WTC11 (cell line): ENCODE results near the gene TMEM178B.

ENCODE experiments used
- GABPB1 ChIP-seq: sonication (generic); formaldehyde crosslinking; IDR thresholded peaks from 2 replicates; pipeline ENCODE4 v1.8.1; 2023; ENCODE audit warnings: mild to moderate bottlenecking, missing genetic modification reagents
- JUN ChIP-seq: sonication (generic); formaldehyde crosslinking; IDR thresholded peaks from 2 replicates; pipeline ENCODE4 v1.8.0; 2023; ENCODE audit warnings: mild to moderate bottlenecking, missing genetic modification reagents
- MYBL2 ChIP-seq: sonication (generic); formaldehyde crosslinking; IDR thresholded peaks from 2 replicates; pipeline ENCODE4 v1.8.1; 2023; ENCODE audit warnings: mild to moderate bottlenecking, moderate library complexity, missing genetic modification reagents
- NFE2L1 ChIP-seq: sonication (generic); formaldehyde crosslinking; IDR thresholded peaks from 2 replicates; pipeline ENCODE4 v1.8.1; 2023; ENCODE audit warnings: missing genetic modification reagents
- RELA ChIP-seq: sonication (generic); formaldehyde crosslinking; IDR thresholded peaks from 2 replicates; pipeline ENCODE4 v1.8.1; 2022; ENCODE audit warnings: missing genetic modification reagents, mild to moderate bottlenecking, borderline replicate concordance
- SMAD3 ChIP-seq: sonication (generic); formaldehyde crosslinking; IDR thresholded peaks from 2 replicates; pipeline ENCODE4 v1.8.0; 2022; ENCODE audit warnings: missing genetic modification reagents, mild to moderate bottlenecking, borderline replicate concordance
- SMAD4 ChIP-seq: sonication (generic); formaldehyde crosslinking; IDR thresholded peaks from 2 replicates; pipeline ENCODE4 v1.8.0; 2022; ENCODE audit warnings: mild to moderate bottlenecking, missing genetic modification reagents
- TCF7 ChIP-seq: sonication (generic); formaldehyde crosslinking; IDR thresholded peaks from 2 replicates; pipeline ENCODE4 v1.8.0; 2022; ENCODE audit warnings: mild to moderate bottlenecking, low read depth, missing genetic modification reagents, moderate library complexity
- TF ChIP-seq, protein P1 (sequence below): sonication (generic); formaldehyde crosslinking; conservative IDR thresholded peaks from 2 replicates; pipeline ENCODE4 v1.8.1; 2022; ENCODE audit warnings: mild to moderate bottlenecking, missing genetic modification reagents
- TF ChIP-seq, protein P2 (sequence below): fragments of 200-600 bp; IDR thresholded peaks from 2 replicates; pipeline ENCODE4 v1.8.0; 2022; ENCODE audit warnings: antibody characterized with exemption
- TF ChIP-seq, protein P3 (sequence below): sonication (generic); formaldehyde crosslinking; IDR thresholded peaks from 2 replicates; pipeline ENCODE4 v1.8.1; 2022; ENCODE audit warnings: mild to moderate bottlenecking, moderate library complexity, missing genetic modification reagents
- TF ChIP-seq, protein P4 (sequence below): sonication (generic); formaldehyde crosslinking; IDR thresholded peaks from 2 replicates; pipeline ENCODE4 v1.8.0; 2022; ENCODE audit warnings: mild to moderate bottlenecking, missing genetic modification reagents
- TF ChIP-seq, protein P5 (sequence below): sonication (generic); formaldehyde crosslinking; IDR thresholded peaks from 2 replicates; pipeline ENCODE4 v1.8.1; 2023; ENCODE audit warnings: mild to moderate bottlenecking, missing genetic modification reagents, moderate library complexity

DNA sequence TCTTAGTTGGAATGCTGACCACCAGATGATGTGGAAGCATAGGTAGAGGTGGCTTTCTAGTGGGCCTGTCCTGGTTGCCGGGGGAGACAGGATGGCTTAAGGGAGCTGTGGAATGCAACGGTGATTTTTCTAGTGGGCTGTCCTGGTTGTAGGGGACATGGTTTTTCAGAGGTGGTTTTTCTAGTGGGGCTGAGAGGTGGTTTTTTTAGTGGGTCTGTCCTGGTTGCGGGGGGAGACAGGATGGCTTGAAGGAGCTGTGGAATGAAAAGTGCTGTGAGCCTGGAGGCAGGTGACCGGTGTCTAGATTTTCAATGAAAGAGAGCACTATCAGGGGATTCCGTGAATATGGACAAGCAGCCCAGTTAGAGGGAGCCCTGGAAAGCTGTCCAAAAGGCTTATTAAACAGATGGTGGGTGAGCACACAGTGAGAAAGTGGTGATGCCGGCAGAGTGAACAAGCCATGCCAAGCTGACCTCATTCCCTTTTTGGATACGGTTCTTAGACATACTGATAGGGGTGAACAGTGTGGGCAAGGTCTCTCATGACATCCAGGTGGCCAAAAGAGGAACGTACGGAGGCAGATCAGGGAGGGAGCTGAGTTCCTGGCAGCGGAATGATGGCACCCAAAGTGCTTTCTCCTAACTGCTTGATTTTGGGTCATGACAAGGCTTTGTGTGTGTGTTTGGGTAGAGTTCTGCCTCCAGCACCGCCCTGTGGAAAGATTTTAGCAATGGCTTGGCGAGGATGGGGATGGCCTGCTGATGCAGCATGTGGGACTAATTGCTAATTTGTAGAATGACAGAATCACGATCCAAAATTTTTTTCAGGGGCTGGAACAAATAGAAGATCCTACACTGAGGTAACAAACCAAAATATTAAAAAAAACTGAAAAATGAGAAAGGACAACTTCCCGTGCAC lies 126.6 kb downstream of the TMEM178B start:
- TF ChIP-seq, protein P1, sequence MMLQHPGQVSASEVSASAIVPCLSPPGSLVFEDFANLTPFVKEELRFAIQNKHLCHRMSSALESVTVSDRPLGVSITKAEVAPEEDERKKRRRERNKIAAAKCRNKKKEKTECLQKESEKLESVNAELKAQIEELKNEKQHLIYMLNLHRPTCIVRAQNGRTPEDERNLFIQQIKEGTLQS = no peak
- TF ChIP-seq, protein P2, sequence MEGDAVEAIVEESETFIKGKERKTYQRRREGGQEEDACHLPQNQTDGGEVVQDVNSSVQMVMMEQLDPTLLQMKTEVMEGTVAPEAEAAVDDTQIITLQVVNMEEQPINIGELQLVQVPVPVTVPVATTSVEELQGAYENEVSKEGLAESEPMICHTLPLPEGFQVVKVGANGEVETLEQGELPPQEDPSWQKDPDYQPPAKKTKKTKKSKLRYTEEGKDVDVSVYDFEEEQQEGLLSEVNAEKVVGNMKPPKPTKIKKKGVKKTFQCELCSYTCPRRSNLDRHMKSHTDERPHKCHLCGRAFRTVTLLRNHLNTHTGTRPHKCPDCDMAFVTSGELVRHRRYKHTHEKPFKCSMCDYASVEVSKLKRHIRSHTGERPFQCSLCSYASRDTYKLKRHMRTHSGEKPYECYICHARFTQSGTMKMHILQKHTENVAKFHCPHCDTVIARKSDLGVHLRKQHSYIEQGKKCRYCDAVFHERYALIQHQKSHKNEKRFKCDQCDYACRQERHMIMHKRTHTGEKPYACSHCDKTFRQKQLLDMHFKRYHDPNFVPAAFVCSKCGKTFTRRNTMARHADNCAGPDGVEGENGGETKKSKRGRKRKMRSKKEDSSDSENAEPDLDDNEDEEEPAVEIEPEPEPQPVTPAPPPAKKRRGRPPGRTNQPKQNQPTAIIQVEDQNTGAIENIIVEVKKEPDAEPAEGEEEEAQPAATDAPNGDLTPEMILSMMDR = no peak
- TF ChIP-seq GABPB1 (CRISPR knock-in tag) = no peak
- TF ChIP-seq SMAD4 (CRISPR knock-in tag) = no peak
- TF ChIP-seq RELA (CRISPR knock-in tag) = no peak
- TF ChIP-seq NFE2L1 (CRISPR knock-in tag) = no peak
- TF ChIP-seq, protein P3, sequence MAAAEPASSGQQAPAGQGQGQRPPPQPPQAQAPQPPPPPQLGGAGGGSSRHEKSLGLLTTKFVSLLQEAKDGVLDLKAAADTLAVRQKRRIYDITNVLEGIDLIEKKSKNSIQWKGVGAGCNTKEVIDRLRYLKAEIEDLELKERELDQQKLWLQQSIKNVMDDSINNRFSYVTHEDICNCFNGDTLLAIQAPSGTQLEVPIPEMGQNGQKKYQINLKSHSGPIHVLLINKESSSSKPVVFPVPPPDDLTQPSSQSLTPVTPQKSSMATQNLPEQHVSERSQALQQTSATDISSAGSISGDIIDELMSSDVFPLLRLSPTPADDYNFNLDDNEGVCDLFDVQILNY (CRISPR knock-in tag) = no peak
- TF ChIP-seq JUN = no peak
- TF ChIP-seq SMAD3 = no peak
- TF ChIP-seq MYBL2 (CRISPR knock-in tag) = no peak
- TF ChIP-seq, protein P4, sequence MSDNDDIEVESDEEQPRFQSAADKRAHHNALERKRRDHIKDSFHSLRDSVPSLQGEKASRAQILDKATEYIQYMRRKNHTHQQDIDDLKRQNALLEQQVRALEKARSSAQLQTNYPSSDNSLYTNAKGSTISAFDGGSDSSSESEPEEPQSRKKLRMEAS = no peak
- TF ChIP-seq TCF7 (CRISPR knock-in tag) = no peak
- TF ChIP-seq, protein P5, sequence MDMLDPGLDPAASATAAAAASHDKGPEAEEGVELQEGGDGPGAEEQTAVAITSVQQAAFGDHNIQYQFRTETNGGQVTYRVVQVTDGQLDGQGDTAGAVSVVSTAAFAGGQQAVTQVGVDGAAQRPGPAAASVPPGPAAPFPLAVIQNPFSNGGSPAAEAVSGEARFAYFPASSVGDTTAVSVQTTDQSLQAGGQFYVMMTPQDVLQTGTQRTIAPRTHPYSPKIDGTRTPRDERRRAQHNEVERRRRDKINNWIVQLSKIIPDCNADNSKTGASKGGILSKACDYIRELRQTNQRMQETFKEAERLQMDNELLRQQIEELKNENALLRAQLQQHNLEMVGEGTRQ (CRISPR knock-in tag) = no peak
